GM23248 (cell line): ENCODE results near the gene CEACAM19.

Experiments used
- EZH2 ChIP-seq: fragments of 200-600 bp; sonication (generic); IDR thresholded peaks from 2 replicates; pipeline ENCODE4 v1.6.1; 2018; ENCODE audit warnings: antibody characterized with exemption, mild to moderate bottlenecking; ENCODE audit not compliant: insufficient read depth, poor library complexity, severe bottlenecking
- EZH2phosphoT487 ChIP-seq: fragments of 200-600 bp; sonication (generic); IDR thresholded peaks from 2 replicates; pipeline ENCODE4 v1.6.1; 2018; ENCODE audit warnings: antibody characterized with exemption, moderate library complexity, mild to moderate bottlenecking, low read depth; ENCODE audit not compliant: insufficient read depth

DNA sequence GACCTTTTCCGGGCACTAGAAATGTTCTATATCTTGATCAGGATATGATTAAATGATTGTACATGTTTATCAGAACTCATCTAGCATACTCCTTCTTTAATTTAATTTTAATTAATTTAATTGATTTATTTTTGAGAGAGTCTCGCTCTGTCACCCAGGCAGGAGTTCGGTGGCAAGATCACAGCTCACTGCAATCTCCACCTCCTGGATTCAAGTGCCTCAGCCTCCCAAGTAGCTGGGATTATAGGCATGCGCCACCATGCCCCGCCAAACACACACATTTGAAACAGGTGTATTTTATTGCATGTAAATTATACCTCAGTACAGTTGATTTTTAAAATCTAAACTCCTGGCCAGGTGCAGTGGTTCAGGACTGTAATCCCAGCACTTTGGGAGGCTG, 59.8 kb downstream of the CEACAM19 start:
- TF ChIP-seq EZH2 (no peak), EZH2phosphoT487 (no peak)
